Measurements from ENCODE around the gene CFAP92.
"Not testable (repeated sequence)": the region's sequence is repeated elsewhere in the genome, so short reads cannot be mapped to it uniquely, and the experiment has no call there.

The CFAP92 gene

GRCh38 chr3:128872744-128873143 lies 121.1 kb downstream of the CFAP92 start:
- Histone ChIP-seq H3K79me1 (ENCODE audit: low read length) (no peaks in the 10 kb centered on the region), H2BK5ac (ENCODE audit: low read length) (no peak overlapping the region), H2BK15ac (replicated peaks; ENCODE audit: low read depth) (no peak overlapping the region), H4K5ac (ENCODE audit: low read length) (no peak overlapping the region), H3K18ac (ENCODE audit: low read length) (no peak overlapping the region), H2AK5ac (ENCODE audit: low read length) (no peak overlapping the region), H3K27me3 (ENCODE audit: insufficient read depth, low read length, poor library complexity) (no peaks in the 10 kb centered on the region), H3K56ac (ENCODE audit: low read length) (no peak overlapping the region), H3K23ac (ENCODE audit: low read length) (no peak overlapping the region), H3K4ac (ENCODE audit: low read depth, low read length) (no peak overlapping the region), H2BK120ac (ENCODE audit: low read depth, low read length) (no peak overlapping the region), H3K4me1 (ENCODE audit: control insufficient read depth, low read depth, low read length) (no peaks in the 10 kb centered on the region), H3K4me2 (ENCODE audit: low read length) (no peak overlapping the region), H4K8ac (ENCODE audit: low read depth, low read length) (no peak overlapping the region), H3K4me3 (ENCODE audit: low read length) (no peak overlapping the region), H3K36me3 (ENCODE audit: control insufficient read depth, insufficient read depth, low read length) (no peaks in the 10 kb centered on the region), H3K9ac (ENCODE audit: low read length) (no peak overlapping the region), H3K79me2 (ENCODE audit: control insufficient read depth, insufficient read depth, low read length) (no peaks in the 10 kb centered on the region), H3K27ac (ENCODE audit: low read depth, low read length) (no peak overlapping the region)
- no peak for DNase-seq
- WGBS (ENCODE audit: extremely low coverage, insufficient coverage, low lambda C conversion rate): no CpG with 5 or more reads among the region's 8 CpGs

- H3K36me3 ChIP-seq (ENCODE audit: control insufficient read depth, insufficient read depth, low read length): no peaks in the 10 kb centered on the region
- no peak for DNase-seq
- H3K9ac ChIP-seq (ENCODE audit: low read length): no peak overlapping the region
- WGBS (ENCODE audit: extremely low coverage, insufficient coverage, low lambda C conversion rate): no CpG with 5 or more reads among the region's 4 CpGs
- H3K18ac ChIP-seq (ENCODE audit: low read length): no peak overlapping the region
- H3K27ac ChIP-seq (ENCODE audit: low read depth, low read length): no peak overlapping the region
- H3K4me2 ChIP-seq (ENCODE audit: low read length): no peak overlapping the region
- H3K4me3 ChIP-seq (ENCODE audit: low read length): no peak overlapping the region
- no peak overlapping the region for H3K56ac ChIP-seq (ENCODE audit: low read length)
- no peaks in the 10 kb centered on the region for H3K4me1 ChIP-seq (ENCODE audit: control insufficient read depth, low read depth, low read length)
- H3K79me1 ChIP-seq (ENCODE audit: low read length): no peaks in the 10 kb centered on the region
- H2BK5ac ChIP-seq (ENCODE audit: low read length): no peak overlapping the region
- no peak overlapping the region for H2BK120ac ChIP-seq (ENCODE audit: low read depth, low read length)
- no peak overlapping the region for H3K23ac ChIP-seq (ENCODE audit: low read length)
- no peaks in the 10 kb centered on the region for H3K79me2 ChIP-seq (ENCODE audit: control insufficient read depth, insufficient read depth, low read length)
- no peak overlapping the region for H4K8ac ChIP-seq (ENCODE audit: low read depth, low read length)
- H2AK5ac ChIP-seq (ENCODE audit: low read length): no peak overlapping the region
- H4K5ac ChIP-seq (ENCODE audit: low read length): no peak overlapping the region
- no peak overlapping the region for H3K4ac ChIP-seq (ENCODE audit: low read depth, low read length)
- H3K27me3 ChIP-seq (ENCODE audit: insufficient read depth, low read length, poor library complexity): no peaks in the 10 kb centered on the region
- no peak overlapping the region for H2BK15ac ChIP-seq (replicated peaks; ENCODE audit: low read depth)
These were observed 121.6 kb downstream of the CFAP92 start for GRCh38 chr3:128872282-128872681.

GRCh38 chr3:128870347-128870746 lies 123.5 kb downstream of the CFAP92 start:
- Histone ChIP-seq H2BK15ac (replicated peaks; ENCODE audit: low read depth) (no peak overlapping the region), H2BK120ac (ENCODE audit: low read depth, low read length) (no peak overlapping the region), H3K4me2 (ENCODE audit: low read length) (no peak overlapping the region), H3K36me3 (ENCODE audit: control insufficient read depth, insufficient read depth, low read length) (no peaks in the 10 kb centered on the region), H3K27ac (ENCODE audit: low read depth, low read length) (no peak overlapping the region), H4K8ac (ENCODE audit: low read depth, low read length) (no peak overlapping the region), H3K4me1 (ENCODE audit: control insufficient read depth, low read depth, low read length) (no peaks in the 10 kb centered on the region), H3K18ac (ENCODE audit: low read length) (no peak overlapping the region), H2AK5ac (ENCODE audit: low read length) (no peak overlapping the region), H3K4ac (ENCODE audit: low read depth, low read length) (no peak overlapping the region), H3K9ac (ENCODE audit: low read length) (no peak overlapping the region), H3K56ac (ENCODE audit: low read length) (no peak overlapping the region), H3K23ac (ENCODE audit: low read length) (no peak overlapping the region), H2BK5ac (ENCODE audit: low read length) (no peak overlapping the region), H3K27me3 (ENCODE audit: insufficient read depth, low read length, poor library complexity) (no peaks in the 10 kb centered on the region), H3K79me2 (ENCODE audit: control insufficient read depth, insufficient read depth, low read length) (no peaks in the 10 kb centered on the region), H3K4me3 (ENCODE audit: low read length) (no peak overlapping the region), H3K79me1 (ENCODE audit: low read length) (no peaks in the 10 kb centered on the region), H4K5ac (ENCODE audit: low read length) (no peak overlapping the region)
- WGBS (ENCODE audit: extremely low coverage, insufficient coverage, low lambda C conversion rate): no CpG with 5 or more reads among the region's 4 CpGs
- DNase-seq: no peak

GRCh38 chr3:128867200-128868125 lies 126.4 kb downstream of the CFAP92 start:
- no peaks in the 10 kb centered on the region for H3K36me3 ChIP-seq (ENCODE audit: control insufficient read depth, insufficient read depth, low read length)
- no peak overlapping the region for H3K23ac ChIP-seq (ENCODE audit: low read length)
- DNase-seq: no peak
- no peak overlapping the region for H3K56ac ChIP-seq (ENCODE audit: low read length)
- no CpG with 5 or more reads among the region's 4 CpGs for WGBS (ENCODE audit: extremely low coverage, insufficient coverage, low lambda C conversion rate)
- no peak overlapping the region for H2BK120ac ChIP-seq (ENCODE audit: low read depth, low read length)
- H2BK15ac ChIP-seq (replicated peaks; ENCODE audit: low read depth): no peak overlapping the region
- H3K27me3 ChIP-seq (ENCODE audit: insufficient read depth, low read length, poor library complexity): no peaks in the 10 kb centered on the region
- no peak overlapping the region for H3K18ac ChIP-seq (ENCODE audit: low read length)
- no peak overlapping the region for H4K8ac ChIP-seq (ENCODE audit: low read depth, low read length)
- no peaks in the 10 kb centered on the region for H3K79me2 ChIP-seq (ENCODE audit: control insufficient read depth, insufficient read depth, low read length)
- no peak overlapping the region for H4K5ac ChIP-seq (ENCODE audit: low read length)
- H3K9ac ChIP-seq (ENCODE audit: low read length): no peak overlapping the region
- no peak overlapping the region for H3K4me3 ChIP-seq (ENCODE audit: low read length)
- H2BK5ac ChIP-seq (ENCODE audit: low read length): no peak overlapping the region
- H3K4me1 ChIP-seq (ENCODE audit: control insufficient read depth, low read depth, low read length): no peaks in the 10 kb centered on the region
- H3K27ac ChIP-seq (ENCODE audit: low read depth, low read length): no peak overlapping the region
- H3K4ac ChIP-seq (ENCODE audit: low read depth, low read length): no peak overlapping the region
- H3K4me2 ChIP-seq (ENCODE audit: low read length): no peak overlapping the region
- H3K79me1 ChIP-seq (ENCODE audit: low read length): no peaks in the 10 kb centered on the region
- no peak overlapping the region for H2AK5ac ChIP-seq (ENCODE audit: low read length)

- H3K4me1 ChIP-seq (ENCODE audit: control insufficient read depth, low read depth, low read length); H3K4me2 ChIP-seq (ENCODE audit: low read length); H3K56ac ChIP-seq (ENCODE audit: low read length); H4K5ac ChIP-seq (ENCODE audit: low read length); H4K8ac ChIP-seq (ENCODE audit: low read depth, low read length); H3K27me3 ChIP-seq (ENCODE audit: insufficient read depth, low read length, poor library complexity); H3K27ac ChIP-seq (ENCODE audit: low read depth, low read length); H2BK120ac ChIP-seq (ENCODE audit: low read depth, low read length); H2BK5ac ChIP-seq (ENCODE audit: low read length); DNase-seq; H3K23ac ChIP-seq (ENCODE audit: low read length); H2AK5ac ChIP-seq (ENCODE audit: low read length); H3K4me3 ChIP-seq (ENCODE audit: low read length); H3K79me2 ChIP-seq (ENCODE audit: control insufficient read depth, insufficient read depth, low read length); H3K79me1 ChIP-seq (ENCODE audit: low read length); H3K4ac ChIP-seq (ENCODE audit: low read depth, low read length); H3K18ac ChIP-seq (ENCODE audit: low read length); H3K9ac ChIP-seq (ENCODE audit: low read length); H2BK15ac ChIP-seq (replicated peaks; ENCODE audit: low read depth); H3K36me3 ChIP-seq (ENCODE audit: control insufficient read depth, insufficient read depth, low read length): not testable (repeated sequence)
- no CpG with 5 or more reads among the region's 25 CpGs for WGBS (ENCODE audit: extremely low coverage, insufficient coverage, low lambda C conversion rate)
These were observed 128.7 kb downstream of the CFAP92 start for GRCh38 chr3:128864849-128865804.
